GM12878 (cell line): ENCODE measurements around the gene ATP2A3. TPM values are rescaled to one million over a fixed set of nuclear protein-coding genes. Genes with fewer than 3 reads are reported as not detected.

ENCODE experiments used
- ATAC-seq: fragments of 200-7000 bp; cut with Tn5 transposase; 3 replicates; pipeline ENCODE4 v1.9.1; 2020; ENCODE audit warnings: mild to moderate bottlenecking, moderate library complexity
- BruUV-seq: library from RNA; stranded (reverse); fragments of 400-500 nt; replicated peaks from 2 replicates; lab custom pipeline; 2021; lab: Mats Ljungman, UMichigan
- CTCF ChIA-PET: fragments of 300-600 bp; sonication (Branson Sonifier 250); formaldehyde crosslinking; extraction: SDS; loops from one replicate; lab custom pipeline; 2021; ENCODE audit warnings: inconsistent platforms; lab: Yijun Ruan, JAX
- POLR2A ChIA-PET: fragments of 350-600 bp; formaldehyde crosslinking; extraction: SDS; loops from one replicate; lab custom pipeline; 2021; ENCODE audit warnings: inconsistent platforms; lab: Charles Lee
- RAD21 ChIA-PET: fragments of 300-600 bp; sonication (Branson Sonifier 250); formaldehyde crosslinking; loops from one replicate; lab custom pipeline; 2023; ENCODE audit warnings: antibody characterized with exemption; ENCODE audit not compliant: unreplicated experiment; lab: Charles Lee
- SMC1A ChIA-PET: fragments of 300-600 bp; sonication (Branson Sonifier 250); formaldehyde crosslinking; loops from one replicate; lab custom pipeline; 2023; ENCODE audit not compliant: unreplicated experiment, uncharacterized antibody; lab: Charles Lee
- DNase-seq: peaks from one replicate; pipeline ENCODE4 v3.0.0-alpha.2; 2011; ENCODE audit warnings: low read depth, low spot score
- FAIRE-seq: peaks from 3 replicates; lab custom pipeline; 2011; peaks lifted over from hg19 to GRCh38; lab: Jason Lieb, UNC
- H2AFZ ChIP-seq: 2 replicates; pipeline ENCODE4 v1.6.0; 2011; ENCODE audit warnings: low read depth, low read length, control low read depth; ENCODE audit not compliant: control insufficient read depth
- H3K27ac ChIP-seq: 2 replicates; pipeline ENCODE4 v1.5.1; 2011; ENCODE audit warnings: control low read depth; ENCODE audit not compliant: control insufficient read depth, insufficient read depth
- H3K27me3 ChIP-seq, 2 experiments: replicated peaks in 1 of 2; 2 replicates each; pipeline versions ENCODE4 v1.6.0 to v1.6.1; 2011; ENCODE audit warnings: low read length in 1 of 2; ENCODE audit not compliant: control insufficient read depth in 2 of 2, insufficient read depth in 2 of 2
- H3K36me3 ChIP-seq, 2 experiments: 2 replicates each; pipeline ENCODE4 v1.5.1; 2011; ENCODE audit warnings: low read length in 1 of 2; ENCODE audit not compliant: control insufficient read depth in 2 of 2, insufficient read depth in 2 of 2
- H3K4me1 ChIP-seq: 2 replicates; pipeline ENCODE4 v1.6.1; 2011; ENCODE audit warnings: mild to moderate bottlenecking, low read length, moderate library complexity, mixed read lengths; ENCODE audit not compliant: control insufficient read depth, insufficient read depth
- H3K4me2 ChIP-seq: 2 replicates; pipeline ENCODE4 v1.6.0; 2011; ENCODE audit warnings: control low read depth; ENCODE audit not compliant: control insufficient read depth, insufficient read depth
- H3K4me3 ChIP-seq: fragments of 200-600 bp; sonication (generic); 2 replicates; pipeline ENCODE4 v1.5.1; 2016
- H3K79me2 ChIP-seq: 2 replicates; pipeline ENCODE4 v1.6.0; 2011; ENCODE audit warnings: low read length; ENCODE audit not compliant: control insufficient read depth, insufficient read depth
- H3K9ac ChIP-seq: 2 replicates; pipeline ENCODE4 v1.8.0; 2011; ENCODE audit warnings: low read length, control low read depth, mixed read lengths; ENCODE audit not compliant: control insufficient read depth, insufficient read depth
- H3K9me3 ChIP-seq: replicated peaks from 3 replicates; pipeline ENCODE4 v1.5.1; 2011; ENCODE audit warnings: mild to moderate bottlenecking, low read length; ENCODE audit not compliant: control insufficient read depth, insufficient read depth
- H4K20me1 ChIP-seq: 2 replicates; pipeline ENCODE4 v1.6.0; 2011; ENCODE audit not compliant: control insufficient read depth, insufficient read depth
- ASH2L ChIP-seq: fragments of 300-600, 200-600 bp; sonication (generic); IDR thresholded peaks from 2 replicates; pipeline ENCODE4 v1.6.1; 2017; ENCODE audit warnings: low read depth, mild to moderate bottlenecking, borderline replicate concordance
- EZH2 ChIP-seq: IDR thresholded peaks from 2 replicates; pipeline ENCODE4 v1.6.1; 2012; ENCODE audit warnings: low read depth, mild to moderate bottlenecking, control low read depth, inconsistent platforms, low read length, borderline replicate concordance; ENCODE audit not compliant: control insufficient read depth
- NFIC ChIP-seq: IDR thresholded peaks from 2 replicates; pipeline ENCODE4 v1.6.1; 2012; ENCODE audit warnings: low read depth, mild to moderate bottlenecking, inconsistent platforms, low read length, moderate library complexity
- NR2C2 ChIP-seq: IDR thresholded peaks from 2 replicates; pipeline ENCODE4 v1.6.1; 2011; ENCODE audit warnings: borderline replicate concordance, low read depth; ENCODE audit not compliant: control insufficient read depth, insufficient read length
- TAF1 ChIP-seq: IDR thresholded peaks from 2 replicates; pipeline ENCODE4 v1.6.1; 2011; ENCODE audit warnings: mild to moderate bottlenecking, low read depth, low read length, borderline replicate concordance
- ZBED1 ChIP-seq: IDR thresholded peaks from 2 replicates; pipeline ENCODE4 v1.6.1; 2016; ENCODE audit warnings: borderline replicate concordance
- WGBS: methylation state at CpG from one replicate; pipeline ENCODE4 v1.1.6; 2016; ENCODE audit warnings: low lambda C conversion rate; ENCODE audit not compliant: insufficient replicate concordance, insufficient coverage; ENCODE audit errors: missing lambda C conversion rate; 5-methylcytosine and 5-hydroxymethylcytosine counted together
- in situ Hi-C: fragments of 300-500 bp; cut with MboI; formaldehyde crosslinking; loops from 9 replicates; pipeline ENCODE4 v1.14.3; 2018; ENCODE audit warnings: mixed read lengths
- intact Hi-C: fragments of 100-400 bp; cut with micrococcal nuclease; formaldehyde crosslinking; loops from one replicate; pipeline ENCODE4 v1.14.2; 2022; ENCODE audit not compliant: unreplicated experiment
- polyA plus RNA-seq, 11 experiments: library from polyadenylated mRNA; depleted of rRNA in 4 of 11; unstranded in 6 of 11; stranded (reverse) in 5 of 11; fragments of >200 nt; fragmentation: Nextera tagmentation in 4 of 11; fragmentation: Illumina TruSeq in 1 of 11; extraction: Ambion mirVana in 4 of 11; extraction: Trizol in 1 of 11; gene quantifications; 1 replicate in 1 of 11; 2 replicates in 10 of 11; pipeline versions ENCODE4 v1.2.1 to v1.2.3, GENCODE V29; 2011 to 2016; ENCODE audit warnings: inconsistent platforms in 2 of 11, missing spikeins in 2 of 11, low read depth in 1 of 11
- total RNA-seq, 4 experiments: library from RNA; depleted of rRNA in 3 of 4; stranded (reverse); fragments of >200 nt in 3 of 4; fragmentation: Illumina TruSeq in 1 of 4; extraction: Trizol in 1 of 4; gene quantifications; 2 replicates each; pipeline versions ENCODE4 v1.2.1 to v1.2.3, GENCODE V29; 2013 to 2021
- TF ChIP-seq, protein P1 (sequence below): IDR thresholded peaks from 2 replicates; pipeline ENCODE4 v1.6.1; 2012; ENCODE audit warnings: mild to moderate bottlenecking, low read depth, low read length
- TF ChIP-seq, protein P2 (sequence below): fragments of 450-650 bp; IDR thresholded peaks from 2 replicates; pipeline ENCODE4 v1.6.1; 2018; ENCODE audit warnings: mild to moderate bottlenecking, low read depth, moderate library complexity; ENCODE audit not compliant: partially characterized antibody

The ATP2A3 gene
- total and polyA plus RNA-seq, 10 of the 15 experiments (the other 5 are each of a cell fraction or from before 2014, with no cell fraction given) = 1.0 to 99.2 (median 37.9) TPM

DNA sequence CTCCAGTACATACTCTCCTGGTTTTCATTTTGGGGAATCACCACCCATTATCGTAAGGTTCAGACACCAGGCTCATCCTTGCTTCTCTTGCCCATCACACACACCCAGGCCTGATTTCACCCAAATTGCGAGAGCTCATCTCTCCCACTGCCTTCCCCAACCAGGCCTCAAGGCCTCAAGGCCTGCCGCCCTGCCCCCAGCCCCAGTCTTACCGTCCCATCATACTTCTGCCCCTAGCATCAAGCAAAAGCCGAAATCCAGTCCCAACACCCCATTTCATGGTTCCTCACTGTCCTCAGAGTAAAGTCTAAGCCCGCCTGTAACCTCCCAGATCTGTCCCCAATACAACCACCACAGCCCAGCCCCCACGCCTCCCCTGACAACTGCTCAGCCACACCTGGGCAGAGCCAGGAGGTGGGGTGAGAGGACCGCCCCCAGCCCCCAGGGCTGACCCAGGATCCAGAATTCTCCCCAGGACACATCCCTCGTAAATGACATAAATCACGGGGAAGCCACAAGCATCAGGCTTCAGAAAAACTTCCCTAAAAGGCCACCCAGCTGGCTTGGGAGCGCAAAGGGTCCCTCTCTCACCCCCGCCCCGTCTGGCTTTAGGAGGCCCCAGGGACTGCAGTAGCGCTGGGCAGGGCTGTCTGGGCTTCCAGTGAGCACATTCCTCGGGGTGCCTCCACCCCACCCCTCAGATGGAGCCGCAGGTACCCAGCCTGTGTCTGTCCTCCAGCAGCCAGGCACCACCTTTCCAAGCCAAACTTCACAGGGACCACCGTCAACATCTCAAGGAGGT lies 38.4 kb downstream of the ATP2A3 start:
- no peak overlapping the region for H3K4me2 ChIP-seq
- H3K4me1 ChIP-seq = no peaks in the 10 kb centered on the region
- TF ChIP-seq, protein P1, sequence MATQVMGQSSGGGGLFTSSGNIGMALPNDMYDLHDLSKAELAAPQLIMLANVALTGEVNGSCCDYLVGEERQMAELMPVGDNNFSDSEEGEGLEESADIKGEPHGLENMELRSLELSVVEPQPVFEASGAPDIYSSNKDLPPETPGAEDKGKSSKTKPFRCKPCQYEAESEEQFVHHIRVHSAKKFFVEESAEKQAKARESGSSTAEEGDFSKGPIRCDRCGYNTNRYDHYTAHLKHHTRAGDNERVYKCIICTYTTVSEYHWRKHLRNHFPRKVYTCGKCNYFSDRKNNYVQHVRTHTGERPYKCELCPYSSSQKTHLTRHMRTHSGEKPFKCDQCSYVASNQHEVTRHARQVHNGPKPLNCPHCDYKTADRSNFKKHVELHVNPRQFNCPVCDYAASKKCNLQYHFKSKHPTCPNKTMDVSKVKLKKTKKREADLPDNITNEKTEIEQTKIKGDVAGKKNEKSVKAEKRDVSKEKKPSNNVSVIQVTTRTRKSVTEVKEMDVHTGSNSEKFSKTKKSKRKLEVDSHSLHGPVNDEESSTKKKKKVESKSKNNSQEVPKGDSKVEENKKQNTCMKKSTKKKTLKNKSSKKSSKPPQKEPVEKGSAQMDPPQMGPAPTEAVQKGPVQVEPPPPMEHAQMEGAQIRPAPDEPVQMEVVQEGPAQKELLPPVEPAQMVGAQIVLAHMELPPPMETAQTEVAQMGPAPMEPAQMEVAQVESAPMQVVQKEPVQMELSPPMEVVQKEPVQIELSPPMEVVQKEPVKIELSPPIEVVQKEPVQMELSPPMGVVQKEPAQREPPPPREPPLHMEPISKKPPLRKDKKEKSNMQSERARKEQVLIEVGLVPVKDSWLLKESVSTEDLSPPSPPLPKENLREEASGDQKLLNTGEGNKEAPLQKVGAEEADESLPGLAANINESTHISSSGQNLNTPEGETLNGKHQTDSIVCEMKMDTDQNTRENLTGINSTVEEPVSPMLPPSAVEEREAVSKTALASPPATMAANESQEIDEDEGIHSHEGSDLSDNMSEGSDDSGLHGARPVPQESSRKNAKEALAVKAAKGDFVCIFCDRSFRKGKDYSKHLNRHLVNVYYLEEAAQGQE = no peak
- TF ChIP-seq TAF1 (no peak), ASH2L (no peak), NR2C2 (no peak), NFIC (no peak), EZH2 (no peak), ZBED1 (no peak)
- TF ChIP-seq, protein P2, sequence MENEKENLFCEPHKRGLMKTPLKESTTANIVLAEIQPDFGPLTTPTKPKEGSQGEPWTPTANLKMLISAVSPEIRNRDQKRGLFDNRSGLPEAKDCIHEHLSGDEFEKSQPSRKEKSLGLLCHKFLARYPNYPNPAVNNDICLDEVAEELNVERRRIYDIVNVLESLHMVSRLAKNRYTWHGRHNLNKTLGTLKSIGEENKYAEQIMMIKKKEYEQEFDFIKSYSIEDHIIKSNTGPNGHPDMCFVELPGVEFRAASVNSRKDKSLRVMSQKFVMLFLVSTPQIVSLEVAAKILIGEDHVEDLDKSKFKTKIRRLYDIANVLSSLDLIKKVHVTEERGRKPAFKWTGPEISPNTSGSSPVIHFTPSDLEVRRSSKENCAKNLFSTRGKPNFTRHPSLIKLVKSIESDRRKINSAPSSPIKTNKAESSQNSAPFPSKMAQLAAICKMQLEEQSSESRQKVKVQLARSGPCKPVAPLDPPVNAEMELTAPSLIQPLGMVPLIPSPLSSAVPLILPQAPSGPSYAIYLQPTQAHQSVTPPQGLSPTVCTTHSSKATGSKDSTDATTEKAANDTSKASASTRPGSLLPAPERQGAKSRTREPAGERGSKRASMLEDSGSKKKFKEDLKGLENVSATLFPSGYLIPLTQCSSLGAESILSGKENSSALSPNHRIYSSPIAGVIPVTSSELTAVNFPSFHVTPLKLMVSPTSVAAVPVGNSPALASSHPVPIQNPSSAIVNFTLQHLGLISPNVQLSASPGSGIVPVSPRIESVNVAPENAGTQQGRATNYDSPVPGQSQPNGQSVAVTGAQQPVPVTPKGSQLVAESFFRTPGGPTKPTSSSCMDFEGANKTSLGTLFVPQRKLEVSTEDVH = no peak
- no peak overlapping the region for H2AFZ ChIP-seq
- no peak overlapping the region for H3K9ac ChIP-seq
- no peaks in the 10 kb centered on the region for H4K20me1 ChIP-seq
- BruUV-seq = no TSS peak
- ChIA-PET CTCF (interaction anchor here (2.9 kb wide), 1 partner anchor 12 kb away, joined by 8 read pairs; no protein-coding TSS in a partner anchor), POLR2A (no interaction called here), RAD21 (no interaction called here), SMC1A (no interaction called here)
- H3K79me2 ChIP-seq = no peaks in the 10 kb centered on the region
- FAIRE-seq = no peak
- no peak overlapping the region for H3K27ac ChIP-seq
- H3K9me3 ChIP-seq = no peaks in the 10 kb centered on the region
- DNase-seq = no peak
- no peak overlapping the region for H3K4me3 ChIP-seq
- H3K27me3 ChIP-seq = no peaks in the 10 kb centered on the region
- in situ Hi-C loops (no loop called here), intact Hi-C loops (no loop called here)
- ATAC-seq = no peak
- H3K36me3 ChIP-seq = peaks cover 0 to 5% of the 10 kb centered on the region in 2 experiments; a peak in 2 of 4 replicates
- WGBS = 76% methylated on average over 17 of the region's 17 CpGs
